Measurements from ENCODE around the gene PLCB1.

GRCh38 chr20:8519887-8520286 lies 387.8 kb downstream of the PLCB1 start:
- no peak for TF ChIP-seq CTCF (IDR thresholded peaks at IDR 0.05)
- no peak for TF ChIP-seq POLR2A (IDR thresholded peaks at IDR 0.05)

All from Peyer's patch (tissue), 4 donors.